SU-DHL-6 (cell line): ENCODE measurements around the gene SMYD1.

Experiments
- EZH2phosphoT487 ChIP-seq: fragments of 200-600 bp; sonication (generic), shearing (Covaris generic); conservative IDR thresholded peaks from 2 replicates; pipeline ENCODE4 v1.6.1; 2018; ENCODE audit warnings: mild to moderate bottlenecking, antibody characterized with exemption, low read length, moderate library complexity, mixed read lengths
- TF ChIP-seq, protein P1 (sequence below): fragments of 200-600 bp; sonication (generic); IDR thresholded peaks from one replicate; pipeline ENCODE4 v1.5.1; 2017; ENCODE audit warnings: antibody characterized with exemption, mild to moderate bottlenecking, low read length, moderate library complexity; ENCODE audit not compliant: insufficient read depth, poor library complexity, severe bottlenecking

DNA sequence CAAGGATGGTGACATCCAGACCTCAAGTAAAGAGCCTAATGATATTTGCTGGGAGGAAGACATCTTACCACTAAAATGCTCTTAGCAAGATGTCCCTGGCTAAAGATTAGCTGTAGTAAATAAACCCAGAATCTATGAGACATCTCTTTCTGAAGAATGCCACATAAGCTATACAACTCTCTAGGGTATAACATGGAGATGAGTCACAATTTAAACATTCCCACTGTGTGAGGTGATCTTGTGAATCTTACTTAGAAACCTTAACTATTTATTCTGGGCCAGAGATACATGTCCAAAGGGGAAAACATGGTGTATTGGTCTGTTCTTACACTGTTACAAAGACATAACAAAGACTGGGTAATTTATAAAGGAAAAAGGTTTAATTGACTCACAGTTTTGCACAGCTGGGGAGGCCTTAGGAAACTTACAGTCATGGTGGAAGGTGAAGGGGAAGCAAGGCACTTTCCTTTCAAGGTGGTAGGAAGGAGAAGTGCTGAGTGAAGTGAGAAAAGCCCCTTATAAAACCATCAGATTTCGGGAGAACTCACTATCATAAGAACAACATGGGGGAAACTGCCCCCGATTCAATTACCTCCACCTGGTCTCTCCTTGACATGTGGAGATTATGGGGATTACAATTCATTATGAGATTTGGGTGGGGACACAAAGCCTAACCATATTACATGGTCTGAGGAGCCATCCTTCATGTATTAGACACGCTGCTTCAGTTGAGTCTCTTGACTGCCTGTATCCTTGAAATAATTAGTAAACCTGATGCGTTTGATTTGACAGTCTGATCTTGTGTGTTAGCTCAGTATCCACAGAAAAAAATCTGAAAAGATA, 29.1 kb upstream of the SMYD1 start:
- TF ChIP-seq, protein P1, sequence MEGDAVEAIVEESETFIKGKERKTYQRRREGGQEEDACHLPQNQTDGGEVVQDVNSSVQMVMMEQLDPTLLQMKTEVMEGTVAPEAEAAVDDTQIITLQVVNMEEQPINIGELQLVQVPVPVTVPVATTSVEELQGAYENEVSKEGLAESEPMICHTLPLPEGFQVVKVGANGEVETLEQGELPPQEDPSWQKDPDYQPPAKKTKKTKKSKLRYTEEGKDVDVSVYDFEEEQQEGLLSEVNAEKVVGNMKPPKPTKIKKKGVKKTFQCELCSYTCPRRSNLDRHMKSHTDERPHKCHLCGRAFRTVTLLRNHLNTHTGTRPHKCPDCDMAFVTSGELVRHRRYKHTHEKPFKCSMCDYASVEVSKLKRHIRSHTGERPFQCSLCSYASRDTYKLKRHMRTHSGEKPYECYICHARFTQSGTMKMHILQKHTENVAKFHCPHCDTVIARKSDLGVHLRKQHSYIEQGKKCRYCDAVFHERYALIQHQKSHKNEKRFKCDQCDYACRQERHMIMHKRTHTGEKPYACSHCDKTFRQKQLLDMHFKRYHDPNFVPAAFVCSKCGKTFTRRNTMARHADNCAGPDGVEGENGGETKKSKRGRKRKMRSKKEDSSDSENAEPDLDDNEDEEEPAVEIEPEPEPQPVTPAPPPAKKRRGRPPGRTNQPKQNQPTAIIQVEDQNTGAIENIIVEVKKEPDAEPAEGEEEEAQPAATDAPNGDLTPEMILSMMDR, result no peak
- TF ChIP-seq EZH2phosphoT487, result no peak
